NCI-H510A (cell line): ENCODE data around the gene IGFN1.

ENCODE experiments used
- DNase-seq: peaks from one replicate; lab custom pipeline; 2025; lab: John Stamatoyannopoulos, UW

Gene IGFN1

GRCh38 chr1:201266774-201267173, 76.2 kb downstream of the IGFN1 start:
- DNase-seq = no peak

GRCh38 chr1:201267481-201268229, 77.0 kb downstream of the IGFN1 start:
- no peak for DNase-seq

- no peak for DNase-seq
These were observed 78.1 kb downstream of the IGFN1 start for GRCh38 chr1:201268604-201269151.

- DNase-seq = no peak
These were observed 78.7 kb downstream of the IGFN1 start for GRCh38 chr1:201269281-201269680.

- DNase-seq = no peak
These were observed 79.3 kb downstream of the IGFN1 start for GRCh38 chr1:201269900-201270410.

GRCh38 chr1:201270616-201271390, 80.2 kb downstream of the IGFN1 start:
- no peak for DNase-seq

GRCh38 chr1:201272799-201273198, 82.2 kb downstream of the IGFN1 start:
- DNase-seq = no peak

- DNase-seq = no peak
These were observed 84.1 kb downstream of the IGFN1 start for GRCh38 chr1:201274616-201275252.

GRCh38 chr1:201275253-201275666, 84.6 kb downstream of the IGFN1 start:
- no peak for DNase-seq

GRCh38 chr1:201276891-201277290, 86.3 kb downstream of the IGFN1 start:
- no peak for DNase-seq

- DNase-seq = no peak
These were observed 86.8 kb downstream of the IGFN1 start for GRCh38 chr1:201277441-201277840.
